SK-N-SH (cell line): ENCODE data around the gene PPP1R14D. TPM values are rescaled to one million over a fixed set of nuclear protein-coding genes. Genes with fewer than 3 reads are reported as not detected.

Source experiments
- CTCF ChIA-PET: fragments of 300-600, 350-600 bp; formaldehyde crosslinking; extraction: SDS; loops from one replicate; lab custom pipeline; 2021; lab: Yijun Ruan, JAX
- POLR2A ChIA-PET: fragments of 350-600 bp; sonication (Branson Sonifier 250); formaldehyde crosslinking; extraction: SDS; loops from one replicate; lab custom pipeline; 2020; ENCODE audit warnings: antibody characterized with exemption, inconsistent platforms; lab: Yijun Ruan, JAX
- DNase-seq: peaks from one replicate; pipeline ENCODE4 v3.0.0; 2012
- H2AFZ ChIP-seq: fragments of 200-600 bp; sonication (generic); 2 replicates; pipeline ENCODE4 v1.8.1; 2016; ENCODE audit warnings: antibody characterized with exemption, mild to moderate bottlenecking, low read depth
- H3F3A ChIP-seq: fragments of 200-600 bp; sonication (generic); replicated peaks from 2 replicates; pipeline ENCODE3; 2016; ENCODE audit warnings: antibody characterized with exemption, mild to moderate bottlenecking; ENCODE audit not compliant: insufficient read depth
- H3K27ac ChIP-seq, 2 experiments: fragments of 200-500 bp in 1 of 2; fragments of 200-600 bp in 1 of 2; sonication (Bioruptor generic) in 1 of 2; sonication (generic), shearing (Covaris generic) in 1 of 2; 2 replicates each; pipeline versions ENCODE4 v1.5.1 to v1.6.1; 2014 to 2016; ENCODE audit warnings: low read depth in 2 of 2, inconsistent platforms in 1 of 2, low read length in 1 of 2, mild to moderate bottlenecking in 1 of 2, mixed read lengths in 1 of 2
- H3K27me3 ChIP-seq: fragments of 200-600 bp; sonication (generic), shearing (Covaris generic); 2 replicates; pipeline ENCODE4 v1.6.1; 2016; ENCODE audit warnings: mixed run types; ENCODE audit not compliant: insufficient read depth
- H3K36me3 ChIP-seq, 2 experiments: fragments of 200-500 bp in 1 of 2; fragments of 200-600 bp in 1 of 2; sonication (Bioruptor generic) in 1 of 2; sonication (generic) in 1 of 2; replicated peaks in 1 of 2; 2 replicates each; pipeline versions ENCODE3 to v1.5.1; 2014 to 2016; ENCODE audit warnings: low read length in 1 of 2, mild to moderate bottlenecking in 1 of 2; ENCODE audit not compliant: insufficient read depth in 2 of 2, control insufficient read depth in 1 of 2
- H3K4me1 ChIP-seq, 2 experiments: fragments of 200-500 bp in 1 of 2; fragments of 200-600 bp in 1 of 2; sonication (Bioruptor generic) in 1 of 2; sonication (generic), shearing (Covaris generic) in 1 of 2; 2 replicates each; pipeline versions ENCODE4 v1.5.1 to v1.6.1; 2014 to 2016; ENCODE audit warnings: low read depth in 1 of 2, low read length in 1 of 2, mixed run types in 1 of 2; ENCODE audit not compliant: insufficient read depth in 2 of 2, control insufficient read depth in 1 of 2
- H3K4me2 ChIP-seq: fragments of 200-600 bp; sonication (generic), shearing (Covaris generic); 2 replicates; pipeline ENCODE4 v1.6.1; 2017; ENCODE audit warnings: mixed run types
- H3K4me3 ChIP-seq, 2 experiments: fragments of 200-500 bp in 1 of 2; fragments of 200-600 bp in 1 of 2; sonication (Bioruptor generic) in 1 of 2; sonication (generic), shearing (Covaris generic) in 1 of 2; 2 replicates each; pipeline versions ENCODE4 v1.5.1 to v1.8.1; 2014 to 2016; ENCODE audit warnings: low read depth in 2 of 2, inconsistent platforms in 1 of 2, low read length in 1 of 2, mild to moderate bottlenecking in 1 of 2, mixed read lengths in 1 of 2, moderate library complexity in 1 of 2
- H3K79me2 ChIP-seq: fragments of 200-600 bp; sonication (generic); 2 replicates; pipeline ENCODE4 v1.8.1; 2017; ENCODE audit warnings: mild to moderate bottlenecking; ENCODE audit not compliant: insufficient read depth
- H3K9ac ChIP-seq: fragments of 200-600 bp; sonication (generic); 2 replicates; pipeline ENCODE4 v1.6.1; 2017; ENCODE audit warnings: mixed run types
- H3K9me2 ChIP-seq: fragments of 200-600 bp; sonication (generic); 2 replicates; pipeline ENCODE4 v1.6.1; 2017; ENCODE audit warnings: mixed run types
- H3K9me3 ChIP-seq: fragments of 200-600 bp; sonication (generic); 2 replicates; pipeline ENCODE4 v1.6.1; 2017; ENCODE audit warnings: mixed run types, mild to moderate bottlenecking, moderate library complexity
- H4K20me1 ChIP-seq: fragments of 200-600 bp; sonication (generic); 2 replicates; pipeline ENCODE4 v1.6.1; 2017; ENCODE audit warnings: mild to moderate bottlenecking, mixed run types; ENCODE audit not compliant: insufficient read depth
- EZH2phosphoT487 ChIP-seq: fragments of 200-600 bp; sonication (generic); IDR thresholded peaks from 2 replicates; pipeline ENCODE4 v1.6.1; 2017; ENCODE audit warnings: low read depth, mixed run types, mild to moderate bottlenecking, antibody characterized with exemption, moderate library complexity, borderline replicate concordance
- FOSL2 ChIP-seq: IDR thresholded peaks from 2 replicates; pipeline ENCODE4 v1.4.0; 2012; ENCODE audit warnings: low read depth, mild to moderate bottlenecking, moderate library complexity, borderline replicate concordance
- FOXJ3 ChIP-seq: sonication (generic); formaldehyde crosslinking; IDR thresholded peaks from 2 replicates; pipeline ENCODE4 v1.5.1; 2020; ENCODE audit warnings: mild to moderate bottlenecking, missing genetic modification reagents
- FOXM1 ChIP-seq: IDR thresholded peaks from 2 replicates; pipeline ENCODE4 v1.4.0; 2012; ENCODE audit warnings: low read depth, mild to moderate bottlenecking
- GABPA ChIP-seq: IDR thresholded peaks from 2 replicates; pipeline ENCODE4 v1.4.0; 2012; ENCODE audit warnings: low read depth, mild to moderate bottlenecking
- GATA2 ChIP-seq: sonication (generic); formaldehyde crosslinking; IDR thresholded peaks from 2 replicates; pipeline ENCODE4 v1.5.0; 2020; ENCODE audit warnings: mild to moderate bottlenecking, missing genetic modification reagents
- JUND ChIP-seq: IDR thresholded peaks from 2 replicates; pipeline ENCODE4 v1.4.0; 2012
- NRF1 ChIP-seq: IDR thresholded peaks from 2 replicates; pipeline ENCODE4 v1.6.1; 2012; ENCODE audit warnings: low read depth, mild to moderate bottlenecking, low read length
- RFX5 ChIP-seq: IDR thresholded peaks from 2 replicates; pipeline ENCODE4 v1.6.1; 2012; ENCODE audit warnings: mild to moderate bottlenecking, improper control_type of control experiment, low read length
- SIN3A ChIP-seq: IDR thresholded peaks from 2 replicates; pipeline ENCODE4 v1.6.1; 2012; ENCODE audit warnings: low read depth, mild to moderate bottlenecking, low read length, moderate library complexity, borderline replicate concordance
- SMC3 ChIP-seq: IDR thresholded peaks from 2 replicates; pipeline ENCODE4 v1.6.1; 2012; ENCODE audit warnings: low read depth, low read length, improper control_type of control experiment
- TAF1 ChIP-seq: IDR thresholded peaks from 2 replicates; pipeline ENCODE4 v1.6.1; 2012; ENCODE audit warnings: low read depth, mild to moderate bottlenecking, low read length, moderate library complexity, borderline replicate concordance
- TCF12 ChIP-seq: IDR thresholded peaks from 2 replicates; pipeline ENCODE4 v1.4.0; 2012
- WGBS: methylation state at CpG from one replicate; pipeline ENCODE4 v1.1.6; 2017; ENCODE audit warnings: low lambda C conversion rate; 5-methylcytosine and 5-hydroxymethylcytosine counted together
- polyA plus RNA-seq, 3 experiments: library from polyadenylated mRNA; depleted of rRNA; stranded (reverse); fragments of >200 nt; gene quantifications; 2 replicates each; pipeline ENCODE4 v1.2.3, GENCODE V29; 2012
- TF ChIP-seq, protein P1 (sequence below): IDR thresholded peaks from 2 replicates; pipeline ENCODE4 v1.4.0; 2012; ENCODE audit warnings: low read depth
- TF ChIP-seq, protein P2 (sequence below): IDR thresholded peaks from 2 replicates; pipeline ENCODE4; 2012

The PPP1R14D gene, protein sequence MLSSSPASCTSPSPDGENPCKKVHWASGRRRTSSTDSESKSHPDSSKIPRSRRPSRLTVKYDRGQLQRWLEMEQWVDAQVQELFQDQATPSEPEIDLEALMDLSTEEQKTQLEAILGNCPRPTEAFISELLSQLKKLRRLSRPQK
- polyA plus RNA-seq (2012; rRNA removed), result not detected in 2 replicates
- not detected in 2 replicates for polyA plus RNA-seq (2012; cell fraction: cytosol; rRNA removed)
- not detected in 2 replicates for polyA plus RNA-seq (2012; cell fraction: nucleus; rRNA removed)

DNA sequence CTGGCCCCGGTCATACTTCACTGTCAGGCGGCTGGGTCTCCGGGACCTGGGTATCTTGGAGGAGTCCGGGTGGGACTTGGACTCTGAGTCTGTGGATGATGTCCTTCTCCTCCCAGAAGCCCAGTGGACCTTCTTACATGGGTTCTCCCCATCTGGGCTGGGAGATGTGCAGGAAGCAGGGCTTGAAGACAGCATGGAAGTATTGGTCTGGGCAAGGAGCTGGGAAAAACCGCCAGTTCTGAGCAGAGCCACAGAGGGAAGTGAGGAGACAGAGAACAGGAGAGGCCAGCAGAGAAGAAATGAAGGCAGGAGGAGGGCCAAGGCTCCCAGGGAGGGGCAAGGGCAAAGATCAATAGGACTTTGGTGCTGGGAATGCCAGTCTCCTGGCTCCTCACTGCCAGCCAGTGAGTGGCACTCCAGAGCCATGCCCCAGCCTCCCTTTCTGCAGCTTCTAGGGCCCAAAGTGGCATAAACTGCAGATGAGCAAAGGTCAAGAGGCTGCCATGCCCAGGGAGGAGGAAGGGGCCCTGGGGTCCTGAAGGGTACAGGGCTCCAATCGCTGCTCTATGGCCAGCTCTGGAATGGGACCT, at the start of gene PPP1R14D:
TSS of gene PPP1R14D (minus strand) at position 262 of the 590 bp plus-strand sequence. CDS start at position 195, 67 bp downstream.
- CTCF ChIA-PET, result interaction anchor here (0.9 to 2.1 kb wide), 5 partner anchors 12 to 65 kb away, joined by 3 to 8 read pairs (median 4); partner anchors contain the start of gene VPS18
- Histone ChIP-seq H3F3A (no peaks in the 10 kb centered on the region), H2AFZ (no peak within 1 kb of the TSS), H3K4me1 (no peaks in the 10 kb centered on the region; a peak in 1 of 4 replicates), H3K4me2 (no peak within 1 kb of the TSS), H4K20me1 (no peaks in the 10 kb centered on the region), H3K36me3 (no peaks in the 10 kb centered on the region), H3K4me3 (no peak within 1 kb of the TSS), H3K27me3 (no peaks in the 10 kb centered on the region), H3K79me2 (no peaks in the 10 kb centered on the region), H3K9me3 (no peaks in the 10 kb centered on the region), H3K9me2 (no peaks in the 10 kb centered on the region), H3K27ac (no peak within 1 kb of the TSS), H3K9ac (no peak within 1 kb of the TSS)
- 71% methylated on average over 3 of the region's 6 CpGs for WGBS
- TF ChIP-seq EZH2phosphoT487 (no peak), GABPA (no peak), JUND (no peak), SIN3A (no peak), FOSL2 (no peak)
- TF ChIP-seq, protein P1, sequence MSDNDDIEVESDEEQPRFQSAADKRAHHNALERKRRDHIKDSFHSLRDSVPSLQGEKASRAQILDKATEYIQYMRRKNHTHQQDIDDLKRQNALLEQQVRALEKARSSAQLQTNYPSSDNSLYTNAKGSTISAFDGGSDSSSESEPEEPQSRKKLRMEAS, result no peak
- TF ChIP-seq, protein P2, sequence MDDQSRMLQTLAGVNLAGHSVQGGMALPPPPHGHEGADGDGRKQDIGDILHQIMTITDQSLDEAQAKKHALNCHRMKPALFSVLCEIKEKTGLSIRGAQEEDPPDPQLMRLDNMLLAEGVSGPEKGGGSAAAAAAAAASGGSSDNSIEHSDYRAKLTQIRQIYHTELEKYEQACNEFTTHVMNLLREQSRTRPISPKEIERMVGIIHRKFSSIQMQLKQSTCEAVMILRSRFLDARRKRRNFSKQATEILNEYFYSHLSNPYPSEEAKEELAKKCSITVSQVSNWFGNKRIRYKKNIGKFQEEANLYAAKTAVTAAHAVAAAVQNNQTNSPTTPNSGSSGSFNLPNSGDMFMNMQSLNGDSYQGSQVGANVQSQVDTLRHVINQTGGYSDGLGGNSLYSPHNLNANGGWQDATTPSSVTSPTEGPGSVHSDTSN, result no peak
- DNase-seq, result no peak
- POLR2A ChIA-PET, result no interaction called here

DNA sequence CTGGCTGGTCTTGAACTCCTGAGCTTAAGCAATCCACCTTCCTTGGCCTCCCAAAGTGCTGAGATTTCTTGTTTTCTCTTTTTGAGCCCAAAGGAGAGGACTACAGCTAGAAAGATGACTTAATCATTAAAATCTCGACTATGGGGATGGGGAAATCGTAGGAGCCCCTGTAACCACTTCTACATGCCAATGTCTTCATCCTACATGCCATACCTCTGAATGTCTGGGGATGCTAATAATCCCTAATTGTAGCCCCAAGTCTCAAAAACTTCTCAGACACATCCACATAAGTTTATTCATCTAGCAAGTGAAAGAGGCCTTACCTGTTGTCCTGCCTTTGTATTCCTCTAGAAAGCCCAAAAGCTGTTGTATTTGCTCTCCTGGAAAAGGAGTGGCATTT, 49.2 kb upstream of the PPP1R14D start:
- Histone ChIP-seq H3K27ac (no peak overlapping the region), H3K27me3 (no peaks in the 10 kb centered on the region), H3K9me3 (no peaks in the 10 kb centered on the region), H4K20me1 (no peaks in the 10 kb centered on the region), H3K9me2 (no peaks in the 10 kb centered on the region), H3K36me3 (no peaks in the 10 kb centered on the region), H3K4me2 (no peak overlapping the region), H3K4me3 (no peak overlapping the region), H3F3A (no peaks in the 10 kb centered on the region), H3K79me2 (no peaks in the 10 kb centered on the region), H3K4me1 (no peaks in the 10 kb centered on the region; a peak in 1 of 4 replicates), H3K9ac (no peak overlapping the region), H2AFZ (no peak overlapping the region)
- TF ChIP-seq TAF1, result no peak
- no peak for TF ChIP-seq SMC3
- TF ChIP-seq FOXM1, result no peak
- TF ChIP-seq GATA2 (CRISPR knock-in tag), result no peak
- TF ChIP-seq NRF1, result no peak
- TF ChIP-seq RFX5, result no peak
- no peak for TF ChIP-seq TCF12
- no peak for TF ChIP-seq SIN3A
- no peak for TF ChIP-seq FOXJ3 (CRISPR knock-in tag)
- POLR2A ChIA-PET, result no interaction called here
- CTCF ChIA-PET, result interaction anchor here (3.4 to 11.1 kb wide), 2 partner anchors 14 to 17 kb away, joined by 16 to 69 read pairs; partner anchors contain the start of gene VPS18
- WGBS, result 42% methylated on average over 2 of the region's 2 CpGs
- DNase-seq, result no peak
